ENCODE measurements around the gene ACCS.

ACCS gene

GRCh38 chr11:44065841-44066731, at the start of gene ACCS:
Gene ACCS (plus strand): TSS chr11:44066270. CDS start chr11:44067628, 1,358 bp downstream.
- DNase-seq: no peak

GRCh38 chr11:44016546-44017442, 49.3 kb upstream of the ACCS start:
- DNase-seq: no peak

GRCh38 chr11:44017443-44018126, 48.5 kb upstream of the ACCS start:
- no peak for DNase-seq

- no peak for DNase-seq
Observed at GRCh38 chr11:44018127-44018521, 47.9 kb upstream of the ACCS start.

- no peak for DNase-seq
Observed at GRCh38 chr11:44018829-44019228, 47.2 kb upstream of the ACCS start.

GRCh38 chr11:44024977-44025376, 41.1 kb upstream of the ACCS start:
- DNase-seq: no peak

- no peak for DNase-seq
Observed at GRCh38 chr11:44025727-44026126, 40.3 kb upstream of the ACCS start.

GRCh38 chr11:44028401-44028800, 37.7 kb upstream of the ACCS start:
- no peak for DNase-seq

- DNase-seq: no peak
Observed at GRCh38 chr11:44028816-44029506, 37.1 kb upstream of the ACCS start.

GRCh38 chr11:44029507-44029845, 36.6 kb upstream of the ACCS start:
- DNase-seq: no peak

- DNase-seq: no peak
Observed at GRCh38 chr11:44029977-44030911, 35.8 kb upstream of the ACCS start.

GRCh38 chr11:44030996-44031395, 35.1 kb upstream of the ACCS start:
- DNase-seq: no peak

GRCh38 chr11:44031549-44031948, 34.5 kb upstream of the ACCS start:
- DNase-seq: no peak

- DNase-seq: no peak
Observed at GRCh38 chr11:44032299-44033085, 33.6 kb upstream of the ACCS start.

GRCh38 chr11:44033411-44033850, 32.6 kb upstream of the ACCS start:
- DNase-seq: no peak

- DNase-seq: no peak
Observed at GRCh38 chr11:44033856-44034255, 32.2 kb upstream of the ACCS start.

GRCh38 chr11:44034639-44035038, 31.4 kb upstream of the ACCS start:
- DNase-seq: no peak

GRCh38 chr11:44036811-44037657, 29.0 kb upstream of the ACCS start:
- DNase-seq: peak; percentile 22

- no peak for DNase-seq
Observed at GRCh38 chr11:44037658-44037998, 28.4 kb upstream of the ACCS start.

GRCh38 chr11:44043157-44043556, 22.9 kb upstream of the ACCS start:
- DNase-seq: no peak

Data from SHP77 treated with DMSO at 0.1 percent for 48 hours (cell line).